Keratinocyte (primary cell): ENCODE results near the gene UBE2K. TPM values are rescaled to one million over a fixed set of nuclear protein-coding genes. Genes with fewer than 3 reads are reported as not detected.
A peak's percentile ranks its signal among the peaks of the same experiment; 100 is the strongest.

ENCODE experiments used
- DNase-seq: peaks from one replicate; pipeline ENCODE4 v3.0.0-alpha.2; 2011; ENCODE audit warnings: low read depth, missing footprints, low spot score
- FAIRE-seq: peaks from 2 replicates; lab custom pipeline; 2011; peaks lifted over from hg19 to GRCh38; lab: Jason Lieb, UNC
- H2AFZ ChIP-seq: 2 replicates; pipeline ENCODE4 v1.6.0; 2012; ENCODE audit warnings: low read length, control low read depth, inconsistent platforms; ENCODE audit not compliant: control insufficient read depth
- H3K27ac ChIP-seq: 2 replicates; pipeline ENCODE4 v1.5.1; 2011; ENCODE audit warnings: low read length; ENCODE audit not compliant: control insufficient read depth, insufficient read depth
- H3K27me3 ChIP-seq: 3 replicates; pipeline ENCODE4 v1.6.0; 2011; ENCODE audit warnings: low read length; ENCODE audit not compliant: control insufficient read depth, insufficient read depth; ENCODE audit errors: extremely low read depth
- H3K36me3 ChIP-seq, 2 experiments: 2 replicates in 1 of 2; 3 replicates in 1 of 2; pipeline ENCODE4 v1.5.1; 2011; ENCODE audit warnings: low read length in 2 of 2, mild to moderate bottlenecking in 1 of 2; ENCODE audit not compliant: control insufficient read depth in 2 of 2, insufficient read depth in 2 of 2; ENCODE audit errors: extremely low read depth in 1 of 2
- H3K4me1 ChIP-seq: 3 replicates; pipeline ENCODE4 v1.5.1; 2011; ENCODE audit warnings: low read length; ENCODE audit not compliant: control insufficient read depth, insufficient read depth; ENCODE audit errors: extremely low read depth
- H3K4me2 ChIP-seq: 3 replicates; pipeline ENCODE4 v1.6.0; 2011; ENCODE audit warnings: low read depth, low read length; ENCODE audit not compliant: control insufficient read depth, insufficient read depth; ENCODE audit errors: extremely low read depth
- H3K4me3 ChIP-seq, 3 experiments: fragments of 200-600 bp in 1 of 3; sonication (generic) in 1 of 3; 2 replicates in 2 of 3; 3 replicates in 1 of 3; pipeline ENCODE4 v1.5.1; 2011 to 2016; ENCODE audit warnings: low read length in 3 of 3, mild to moderate bottlenecking in 3 of 3, control low read depth in 2 of 3, inconsistent platforms in 1 of 3, low read depth in 1 of 3, mixed read lengths in 1 of 3, mixed run types in 1 of 3, moderate library complexity in 1 of 3; ENCODE audit not compliant: control insufficient read depth in 2 of 3, insufficient read depth in 2 of 3; ENCODE audit errors: extremely low read depth in 1 of 3
- H3K79me2 ChIP-seq: 2 replicates; pipeline ENCODE4 v1.6.0; 2012; ENCODE audit warnings: low read length; ENCODE audit not compliant: control insufficient read depth, insufficient read depth
- H3K9ac ChIP-seq: 3 replicates; pipeline ENCODE4 v1.6.0; 2011; ENCODE audit warnings: low read length; ENCODE audit not compliant: control insufficient read depth, insufficient read depth; ENCODE audit errors: extremely low read depth
- H3K9me1 ChIP-seq: 3 replicates; pipeline ENCODE4 v1.6.0; 2011; ENCODE audit warnings: low read length; ENCODE audit not compliant: control insufficient read depth, insufficient read depth; ENCODE audit errors: extremely low read depth
- H3K9me3 ChIP-seq: 2 replicates; pipeline ENCODE4 v1.5.1; 2012; ENCODE audit warnings: low read depth, low read length; ENCODE audit not compliant: control insufficient read depth
- H4K20me1 ChIP-seq: 3 replicates; pipeline ENCODE4 v1.6.0; 2011; ENCODE audit warnings: low read length; ENCODE audit not compliant: control insufficient read depth, insufficient read depth; ENCODE audit errors: extremely low read depth
- CTCF ChIP-seq, 3 experiments: IDR thresholded peaks in 1 of 3; conservative IDR thresholded peaks in 1 of 3; optimal IDR thresholded peaks in 1 of 3; 2 replicates in 2 of 3; 3 replicates in 1 of 3; pipeline versions ENCODE3 to v1.5.1; 2011; ENCODE audit warnings: low read length in 3 of 3, mild to moderate bottlenecking in 3 of 3, moderate library complexity in 2 of 3, control low read depth in 1 of 3, inconsistent platforms in 1 of 3; ENCODE audit not compliant: insufficient read depth in 2 of 3; ENCODE audit errors: extremely low read depth in 1 of 3
- EZH2 ChIP-seq: IDR thresholded peaks from one replicate; pipeline ENCODE4 v1.6.1; 2012; ENCODE audit warnings: inconsistent platforms, mild to moderate bottlenecking, low read length, moderate library complexity
- dilution Hi-C: fragments of 300-500 bp; cut with MboI; formaldehyde crosslinking; loops from one replicate; pipeline ENCODE4 v1.7.0; 2020; ENCODE audit warnings: low sequenced_read_pairs; ENCODE audit not compliant: extremely low pct_ligation_motif_present
- polyA plus RNA-seq, 5 experiments: library from polyadenylated mRNA; depleted of rRNA in 3 of 5; stranded (reverse) in 3 of 5; stranded (forward) in 1 of 5; unstranded in 1 of 5; fragments of >200 nt; gene quantifications; 1 replicate in 1 of 5; 2 replicates in 3 of 5; 3 replicates in 1 of 5; pipeline versions ENCODE4 v1.2.1 to v1.2.3, GENCODE V29; 2011 to 2012; ENCODE audit warnings: missing spikeins in 2 of 5, low read depth in 1 of 5, low replicate concordance in 1 of 5

UBE2K gene
- polyA plus RNA-seq, 1 donor (not counting 4 experiments of a cell fraction or from before 2014, with no cell fraction given) = 163 TPM

GRCh38 chr4:39754309-39754708 is 56.4 kb downstream of the UBE2K start:
- Histone ChIP-seq H3K79me2 (peaks cover 19% of the 10 kb centered on the region), H3K27ac (no peak overlapping the region), H3K27me3 (no peaks in the 10 kb centered on the region), H3K9me1 (no peaks in the 10 kb centered on the region), H3K4me2 (no peak overlapping the region), H3K9ac (no peak overlapping the region), H3K36me3 (peaks cover 11 to 12% of the 10 kb centered on the region in 2 experiments), H4K20me1 (no peaks in the 10 kb centered on the region), H3K9me3 (no peaks in the 10 kb centered on the region), H3K4me3 (no peak overlapping the region), H2AFZ (no peak overlapping the region), H3K4me1 (no peaks in the 10 kb centered on the region)
- TF ChIP-seq CTCF (optimal IDR thresholded peaks at IDR 0.05 in 1 of 3, IDR thresholded peaks at IDR 0.05 in 1 of 3, conservative IDR thresholded peaks at IDR 0.05 in 1 of 3; ENCODE audit: extremely low read depth in 1 of 3, insufficient read depth in 2 of 3, low read length in 3 of 3) (no peak), EZH2 (no peak)
- dilution Hi-C loops = no loop called here
- DNase-seq (no peak), FAIRE-seq (peak; percentile 36)

- FAIRE-seq (no peak), DNase-seq (no peak)
- peaks cover 13 to 16% of the 10 kb centered on the region in 2 experiments for H3K36me3 ChIP-seq
- H3K79me2 ChIP-seq = peaks cover 18% of the 10 kb centered on the region
- TF ChIP-seq EZH2 (no peak), CTCF (optimal IDR thresholded peaks at IDR 0.05 in 1 of 3, IDR thresholded peaks at IDR 0.05 in 1 of 3, conservative IDR thresholded peaks at IDR 0.05 in 1 of 3; ENCODE audit: extremely low read depth in 1 of 3, insufficient read depth in 2 of 3, low read length in 3 of 3) (no peak)
- no peak overlapping the region for H3K9ac ChIP-seq
- no peak overlapping the region for H3K27ac ChIP-seq
- H3K4me2 ChIP-seq = no peak overlapping the region
- no peaks in the 10 kb centered on the region for H3K27me3 ChIP-seq
- no peaks in the 10 kb centered on the region for H3K9me3 ChIP-seq
- no peak overlapping the region for H2AFZ ChIP-seq
- no peaks in the 10 kb centered on the region for H3K4me1 ChIP-seq
- dilution Hi-C loops = no loop called here
- peaks cover 3% of the 10 kb centered on the region for H4K20me1 ChIP-seq
- H3K9me1 ChIP-seq = no peaks in the 10 kb centered on the region
- H3K4me3 ChIP-seq = no peak overlapping the region
Measured at GRCh38 chr4:39756159-39756558, 58.2 kb downstream of the UBE2K start.
